H1 (cell line): Measurements from ENCODE around the gene SURF2. TPM values are rescaled to one million over a fixed set of nuclear protein-coding genes. Genes with fewer than 3 reads are reported as not detected.

ENCODE experiments used
- EP300 ChIP-seq, 2 experiments: IDR thresholded peaks; 1 replicate in 1 of 2; 2 replicates in 1 of 2; pipeline ENCODE4 v1.6.1; 2011 to 2012; ENCODE audit warnings: low read depth in 2 of 2, low read length in 2 of 2, mild to moderate bottlenecking in 2 of 2, borderline replicate concordance in 1 of 2, inconsistent platforms in 1 of 2, moderate library complexity in 1 of 2
- SIRT6 ChIP-seq: IDR thresholded peaks from one replicate; pipeline ENCODE4 v1.7.1; 2012; ENCODE audit warnings: low read length, inconsistent platforms
- polyA plus RNA-seq, 7 experiments: library from polyadenylated mRNA; depleted of rRNA in 3 of 7; stranded (reverse) in 5 of 7; unstranded in 2 of 7; fragments of >200 nt in 5 of 7; fragments of 200-250 nt in 2 of 7; gene quantifications; 1 replicate in 5 of 7; 2 replicates in 1 of 7; 4 replicates in 1 of 7; pipeline versions ENCODE4 v1.2.1 to v1.2.3, GENCODE V29; 2011 to 2013; ENCODE audit warnings: missing spikeins in 2 of 7, mixed read lengths in 2 of 7
- total RNA-seq: library from RNA; stranded (reverse); fragmentation: NEBNext Ultra II Directional; extraction: Animal tissue kit (Norgen Biotek cat#: 25700); gene quantifications from 2 replicates; pipeline ENCODE4 v1.2.1, GENCODE V29; 2021

SURF2 gene
- total and polyA plus RNA-seq, 2 of the 8 experiments (the other 6 are each of a cell fraction or from before 2014, with no cell fraction given), result 36.6 to 37.7 TPM

DNA sequence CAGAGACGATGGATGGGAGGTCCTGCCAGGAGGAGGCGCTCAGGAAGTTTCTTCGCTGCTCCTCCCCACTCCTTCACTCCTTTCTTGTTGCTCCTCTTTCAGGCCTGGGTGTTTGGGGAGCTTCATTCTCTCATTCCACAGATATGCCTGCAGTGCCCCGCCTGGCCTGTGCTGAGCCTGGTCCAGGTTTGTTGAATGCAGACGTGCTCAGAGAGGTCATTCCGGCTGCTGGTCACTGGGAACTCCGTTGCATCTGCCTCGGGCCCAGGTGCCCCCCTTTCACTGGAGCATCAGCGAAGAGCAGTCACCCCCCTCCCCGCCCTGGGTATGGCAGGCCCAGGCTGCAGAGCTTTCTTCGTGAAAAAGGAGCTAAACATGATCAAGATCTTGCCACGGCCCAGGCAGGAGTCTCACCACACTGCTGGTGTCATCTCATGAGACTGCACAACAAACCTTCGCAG, 35.9 kb upstream of the SURF2 start (continued):
- TF ChIP-seq EP300 (IDR thresholded peaks at IDR 0.05; ENCODE audit: borderline replicate concordance in 1 of 2, low read depth in 2 of 2, low read length in 2 of 2) (no peak), SIRT6 (no peak)
- TF ChIP-seq, all 59 proteins: peak for 2
